Progenitor cell of endocrine pancreas (in vitro differentiated cells): ENCODE results near the gene LGALS3BP. TPM values are rescaled to one million over a fixed set of nuclear protein-coding genes. Genes with fewer than 3 reads are reported as not detected.

Experiments used
- DNase-seq: peaks from one replicate; pipeline ENCODE4 v3.0.0; 2021; ENCODE audit warnings: low spot score; ENCODE audit not compliant: unreplicated experiment
- H3K27ac Mint-ChIP-seq: 2 replicates; pipeline ENCODE4 v1.8.0; 2021; ENCODE audit warnings: mild to moderate bottlenecking, moderate library complexity, mixed read lengths
- H3K27me3 Mint-ChIP-seq: 2 replicates; pipeline ENCODE4 v1.8.0; 2021; ENCODE audit warnings: mixed read lengths
- H3K36me3 Mint-ChIP-seq: 2 replicates; pipeline ENCODE4 v1.8.0; 2022; ENCODE audit warnings: mixed read lengths; ENCODE audit not compliant: insufficient read depth
- H3K4me1 Mint-ChIP-seq: 2 replicates; pipeline ENCODE4 v1.8.0; 2021; ENCODE audit warnings: low read depth, mixed read lengths
- H3K4me3 Mint-ChIP-seq: 2 replicates; pipeline ENCODE4 v1.8.0; 2021; ENCODE audit warnings: low read depth, mild to moderate bottlenecking, moderate library complexity, mixed read lengths
- H3K9me3 Mint-ChIP-seq: 2 replicates; pipeline ENCODE4 v1.8.0; 2021; ENCODE audit warnings: low read depth, mixed read lengths
- total RNA-seq: library from RNA; stranded (reverse); gene quantifications from 2 replicates; pipeline ENCODE4 v1.2.1, GENCODE V29; 2021
- TF ChIP-seq, protein P1 (sequence below): fragments of 200-600 bp; sonication (generic); IDR thresholded peaks from one replicate; pipeline ENCODE4 v1.5.0; 2021; ENCODE audit warnings: antibody characterized with exemption, mild to moderate bottlenecking; ENCODE audit not compliant: unreplicated experiment

Gene LGALS3BP
- total RNA-seq, 1 donor from 2014 or later: 72.5 TPM

DNA sequence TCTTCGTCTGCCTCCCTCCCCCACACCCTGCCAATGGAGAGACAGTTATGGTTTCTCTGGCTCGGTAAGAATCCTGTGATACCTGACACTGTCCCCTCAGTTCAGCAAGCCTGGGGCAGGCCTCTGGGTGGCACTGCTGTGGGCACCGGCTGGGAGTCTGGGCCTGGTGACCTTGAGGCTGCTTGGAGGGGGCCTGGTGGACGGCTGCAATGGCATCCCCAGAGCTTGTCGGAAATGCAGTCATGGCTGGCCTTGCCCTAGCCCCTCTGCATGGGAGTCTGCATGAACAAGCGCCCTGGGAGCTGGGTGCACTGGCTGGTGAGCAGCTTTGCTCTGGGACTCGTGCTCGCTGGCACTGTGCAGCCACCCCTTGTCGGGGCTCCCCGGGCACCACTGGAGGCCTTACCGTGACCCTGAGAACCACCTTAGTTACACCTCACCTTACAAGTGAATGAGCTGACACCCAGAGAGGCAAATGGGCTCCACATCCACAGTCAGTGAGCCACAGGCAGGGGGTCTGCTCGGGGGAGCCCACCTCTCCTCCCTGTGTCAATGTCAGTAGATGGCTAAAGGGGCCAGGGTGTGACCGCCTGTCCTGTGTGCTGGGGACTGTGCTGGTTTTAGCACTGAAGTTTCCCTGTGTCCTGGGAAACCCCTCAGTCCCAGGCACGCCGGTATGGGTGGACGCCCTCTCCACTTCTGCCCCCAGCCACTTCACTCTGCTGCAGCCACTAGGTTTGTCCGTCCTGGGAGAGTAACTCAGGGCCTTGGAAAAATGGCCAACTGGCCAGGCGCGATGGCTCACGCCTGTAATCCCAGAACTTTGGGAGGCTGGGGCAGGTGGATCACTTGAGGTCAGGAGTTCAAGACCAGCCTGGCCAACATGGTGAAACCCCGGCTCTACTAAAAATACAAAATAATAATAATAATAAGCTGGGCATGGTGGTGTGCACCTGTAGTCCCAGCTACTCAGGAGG lies 1.4 kb downstream of the LGALS3BP start:
- no peaks in the 10 kb centered on the region for H3K27me3 Mint-ChIP-seq
- H3K36me3 Mint-ChIP-seq: no peaks in the 10 kb centered on the region
- H3K27ac Mint-ChIP-seq: no peak overlapping the region
- H3K4me3 Mint-ChIP-seq: no peak overlapping the region
- H3K4me1 Mint-ChIP-seq: peaks cover 3% of the 10 kb centered on the region
- H3K9me3 Mint-ChIP-seq: no peaks in the 10 kb centered on the region
- TF ChIP-seq, protein P1, sequence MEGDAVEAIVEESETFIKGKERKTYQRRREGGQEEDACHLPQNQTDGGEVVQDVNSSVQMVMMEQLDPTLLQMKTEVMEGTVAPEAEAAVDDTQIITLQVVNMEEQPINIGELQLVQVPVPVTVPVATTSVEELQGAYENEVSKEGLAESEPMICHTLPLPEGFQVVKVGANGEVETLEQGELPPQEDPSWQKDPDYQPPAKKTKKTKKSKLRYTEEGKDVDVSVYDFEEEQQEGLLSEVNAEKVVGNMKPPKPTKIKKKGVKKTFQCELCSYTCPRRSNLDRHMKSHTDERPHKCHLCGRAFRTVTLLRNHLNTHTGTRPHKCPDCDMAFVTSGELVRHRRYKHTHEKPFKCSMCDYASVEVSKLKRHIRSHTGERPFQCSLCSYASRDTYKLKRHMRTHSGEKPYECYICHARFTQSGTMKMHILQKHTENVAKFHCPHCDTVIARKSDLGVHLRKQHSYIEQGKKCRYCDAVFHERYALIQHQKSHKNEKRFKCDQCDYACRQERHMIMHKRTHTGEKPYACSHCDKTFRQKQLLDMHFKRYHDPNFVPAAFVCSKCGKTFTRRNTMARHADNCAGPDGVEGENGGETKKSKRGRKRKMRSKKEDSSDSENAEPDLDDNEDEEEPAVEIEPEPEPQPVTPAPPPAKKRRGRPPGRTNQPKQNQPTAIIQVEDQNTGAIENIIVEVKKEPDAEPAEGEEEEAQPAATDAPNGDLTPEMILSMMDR: no peak
- no peak for DNase-seq

DNA sequence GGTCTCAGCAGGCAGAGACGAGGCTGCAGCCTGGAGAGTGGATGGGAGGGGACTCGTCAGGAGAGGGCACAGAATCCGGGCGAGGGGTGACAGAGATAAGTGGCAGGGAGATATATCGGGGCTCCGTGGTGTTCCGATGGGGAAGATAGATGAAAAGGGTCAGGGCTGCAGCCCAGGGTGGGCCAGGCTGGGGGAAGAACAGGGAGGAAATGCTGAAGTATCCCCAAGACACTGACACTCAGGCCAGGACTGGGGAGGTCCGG lies 2.1 kb downstream of the LGALS3BP start:
- Mint-ChIP-seq H3K4me1 (peaks cover 3% of the 10 kb centered on the region), H3K4me3 (no peak overlapping the region)

DNA sequence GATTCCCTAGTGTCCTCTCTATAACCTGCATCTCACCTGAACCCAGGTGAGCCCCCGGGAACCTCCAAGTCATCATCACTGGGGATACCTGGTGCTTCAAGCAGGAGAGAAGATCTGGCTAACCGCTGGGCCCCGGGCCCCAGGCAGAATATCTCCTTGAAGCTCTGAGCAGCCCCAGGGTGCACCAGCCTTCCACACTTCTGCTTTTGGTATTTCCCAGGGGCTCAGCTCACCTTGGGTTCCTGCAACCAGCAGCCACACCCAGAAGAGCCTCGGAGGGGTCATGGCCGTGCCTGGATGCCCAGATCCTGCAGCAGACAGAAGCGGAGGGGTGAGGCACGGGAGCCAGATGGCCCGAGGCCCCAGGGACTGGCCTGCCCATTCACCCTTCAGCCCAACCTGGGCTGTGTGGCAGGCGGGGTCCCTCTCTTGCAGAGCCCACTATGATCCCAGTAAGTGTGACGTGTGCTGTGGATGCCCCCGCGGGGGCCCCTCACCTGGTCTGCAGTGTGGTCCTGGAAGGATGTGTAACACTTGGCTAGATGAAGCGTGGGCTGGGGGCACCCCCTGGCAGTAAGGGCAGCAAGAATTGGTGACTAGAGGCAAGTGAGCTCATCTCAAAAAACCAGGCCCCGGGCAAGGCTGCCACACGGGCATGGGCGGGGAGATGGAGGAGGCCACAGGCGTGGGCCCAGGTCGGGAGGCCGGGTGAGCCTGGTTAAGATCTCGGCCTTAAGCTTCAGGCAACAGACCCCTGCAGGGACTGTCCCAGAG lies 2.6 kb downstream of the LGALS3BP start:
- Mint-ChIP-seq H3K27ac (no peak overlapping the region), H3K27me3 (no peaks in the 10 kb centered on the region), H3K36me3 (no peaks in the 10 kb centered on the region), H3K9me3 (no peaks in the 10 kb centered on the region), H3K4me1 (peaks cover 3% of the 10 kb centered on the region), H3K4me3 (no peak overlapping the region)
- no peak for DNase-seq
- TF ChIP-seq, protein P1: no peak

More for the DNA sequence above, 2.1 kb downstream of the LGALS3BP start:
- no peak overlapping the region for H3K27ac Mint-ChIP-seq
- TF ChIP-seq, protein P1: no peak
- DNase-seq: no peak
- no peaks in the 10 kb centered on the region for H3K36me3 Mint-ChIP-seq
- H3K27me3 Mint-ChIP-seq: no peaks in the 10 kb centered on the region
- no peaks in the 10 kb centered on the region for H3K9me3 Mint-ChIP-seq

DNA sequence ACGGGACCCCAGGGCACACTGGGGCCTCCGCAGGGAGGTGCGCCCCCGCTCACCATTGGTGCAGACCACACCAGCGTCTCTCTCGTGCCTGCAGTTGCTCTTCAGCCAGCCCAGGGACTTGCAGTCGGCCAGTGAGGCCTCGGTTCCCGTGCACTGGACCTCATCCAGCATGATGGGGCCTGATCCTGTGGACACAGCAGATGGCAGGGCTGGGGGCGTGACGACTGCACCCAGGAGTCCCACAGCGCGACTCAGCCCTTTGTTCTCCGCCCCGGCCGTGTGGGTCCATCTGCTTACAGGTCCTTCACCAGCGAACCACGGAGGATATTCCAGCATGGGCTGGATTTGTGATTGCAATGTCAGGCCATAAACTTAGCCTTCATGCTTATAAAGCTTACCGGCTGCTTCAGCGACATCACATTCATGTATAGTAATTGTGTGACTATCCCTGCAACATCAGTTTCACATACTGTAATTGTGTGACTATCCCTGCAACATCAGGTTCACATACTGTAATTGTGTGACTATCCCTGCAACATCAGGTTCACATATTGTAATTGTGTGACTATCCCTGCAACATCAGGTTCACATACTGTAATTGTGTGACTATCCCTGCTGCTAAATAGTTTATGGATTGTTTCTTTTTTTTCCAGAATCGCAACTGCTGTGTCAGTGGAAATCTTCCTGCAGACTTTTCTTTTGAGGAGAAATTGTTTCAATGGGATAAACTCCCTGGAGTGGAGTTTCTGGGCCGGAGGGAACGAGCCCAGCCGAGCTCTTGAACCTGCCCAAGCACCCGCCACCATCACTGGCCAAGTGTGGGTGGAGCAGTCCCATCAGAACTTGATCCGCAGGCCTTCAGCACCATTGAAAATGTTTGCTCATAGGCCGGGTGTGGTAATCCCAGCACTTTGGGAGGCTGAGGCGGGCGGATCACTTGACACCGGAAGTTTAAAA lies 4.8 kb downstream of the LGALS3BP start:
- Mint-ChIP-seq H3K27ac (peak overlapping the region; percentile 69), H3K4me3 (no peak overlapping the region), H3K9me3 (no peaks in the 10 kb centered on the region), H3K4me1 (peaks cover 4% of the 10 kb centered on the region), H3K36me3 (no peaks in the 10 kb centered on the region), H3K27me3 (peaks cover 2% of the 10 kb centered on the region)
- DNase-seq: no peak
- TF ChIP-seq, protein P1: no peak
